HG02938 (cell line): ENCODE results near the gene MYOC.
"Not testable (repeated sequence)": the region's sequence is repeated elsewhere in the genome, so short reads cannot be mapped to it uniquely, and the experiment has no call there.

Experiments
- ATAC-seq: cut with Tn5 transposase; IDR thresholded peaks from one replicate; pipeline ENCODE4 v1.9.1; 2021; ENCODE audit warnings: mild to moderate bottlenecking, moderate library complexity; ENCODE audit not compliant: unreplicated experiment

Gene MYOC

GRCh38 chr1:171652234-171652822 is at the start of gene MYOC:
Gene MYOC (minus strand): TSS chr1:171652688. CDS start chr1:171652611, 77 bp downstream.
- ATAC-seq = no peak

- no peak for ATAC-seq
Observed at GRCh38 chr1:171699531-171699930, 47.0 kb upstream of the MYOC start.

- ATAC-seq = not testable (repeated sequence)
Observed at GRCh38 chr1:171695772-171696171, 43.3 kb upstream of the MYOC start.

GRCh38 chr1:171693541-171693940 is 41.1 kb upstream of the MYOC start:
- ATAC-seq = not testable (repeated sequence)

GRCh38 chr1:171683870-171684269 is 31.4 kb upstream of the MYOC start:
- no peak for ATAC-seq

- ATAC-seq = no peak
Observed at GRCh38 chr1:171680339-171680738, 27.9 kb upstream of the MYOC start.

- ATAC-seq = no peak
Observed at GRCh38 chr1:171676823-171677222, 24.3 kb upstream of the MYOC start.

- ATAC-seq = no peak
Observed at GRCh38 chr1:171674431-171675405, 22.2 kb upstream of the MYOC start.

GRCh38 chr1:171670739-171671138 is 18.3 kb upstream of the MYOC start:
- no peak for ATAC-seq

- no peak for ATAC-seq
Observed at GRCh38 chr1:171668372-171668771, 15.9 kb upstream of the MYOC start.

GRCh38 chr1:171666114-171666769 is 13.8 kb upstream of the MYOC start:
- ATAC-seq = no peak

- no peak for ATAC-seq
Observed at GRCh38 chr1:171664976-171665375, 12.5 kb upstream of the MYOC start.

- no peak for ATAC-seq
Observed at GRCh38 chr1:171663854-171664575, 11.5 kb upstream of the MYOC start.

GRCh38 chr1:171663036-171663853 is 10.8 kb upstream of the MYOC start:
- no peak for ATAC-seq

- no peak for ATAC-seq
Observed at GRCh38 chr1:171661076-171661650, 8.7 kb upstream of the MYOC start.

- not testable (repeated sequence) for ATAC-seq
Observed at GRCh38 chr1:171656206-171656605, 3.7 kb upstream of the MYOC start.

- ATAC-seq = no peak
Observed at GRCh38 chr1:171655746-171656116, 3.2 kb upstream of the MYOC start.

- ATAC-seq = no peak
Observed at GRCh38 chr1:171654942-171655745, 2.7 kb upstream of the MYOC start.
